ENCODE data around the gene TOR1AIP2. TPM values are rescaled to one million over a fixed set of nuclear protein-coding genes. Genes with fewer than 3 reads are reported as not detected.

Gene TOR1AIP2
- total RNA-seq, 2 donors from 2014 or later: 66.8 to 76.9 TPM

DNA sequence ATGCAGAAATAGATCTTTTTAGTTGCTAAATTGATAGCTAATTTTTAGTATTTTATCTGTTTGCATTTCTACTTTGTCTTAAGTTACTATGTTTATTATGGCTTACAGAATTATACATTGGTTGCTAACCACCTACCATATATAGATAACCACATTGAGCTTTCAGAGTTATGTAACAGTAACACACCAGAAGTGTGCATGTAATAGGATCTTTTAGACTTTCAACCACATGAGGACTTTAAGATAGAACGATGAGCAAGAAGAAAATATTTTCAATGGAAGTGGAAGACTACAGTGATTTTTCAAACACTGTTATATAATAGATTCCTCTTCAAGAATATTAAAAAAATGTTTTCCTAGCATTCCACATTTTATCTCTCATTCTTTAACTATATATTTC is 33.3 kb upstream of the TOR1AIP2 start:
- H3K36me3 ChIP-seq: no peaks in the 10 kb centered on the region
- H3K9me3 ChIP-seq: no peaks in the 10 kb centered on the region
- no peaks in the 10 kb centered on the region for H3K27me3 ChIP-seq
- no peak overlapping the region for H3K9ac ChIP-seq (ENCODE audit: low read depth in 2 of 2, low read length in 2 of 2)
- DNase-seq: no peak
- H3K4me1 ChIP-seq: no peaks in the 10 kb centered on the region
- H3K4me3 ChIP-seq: no peak overlapping the region
- TF ChIP-seq, protein P1, sequence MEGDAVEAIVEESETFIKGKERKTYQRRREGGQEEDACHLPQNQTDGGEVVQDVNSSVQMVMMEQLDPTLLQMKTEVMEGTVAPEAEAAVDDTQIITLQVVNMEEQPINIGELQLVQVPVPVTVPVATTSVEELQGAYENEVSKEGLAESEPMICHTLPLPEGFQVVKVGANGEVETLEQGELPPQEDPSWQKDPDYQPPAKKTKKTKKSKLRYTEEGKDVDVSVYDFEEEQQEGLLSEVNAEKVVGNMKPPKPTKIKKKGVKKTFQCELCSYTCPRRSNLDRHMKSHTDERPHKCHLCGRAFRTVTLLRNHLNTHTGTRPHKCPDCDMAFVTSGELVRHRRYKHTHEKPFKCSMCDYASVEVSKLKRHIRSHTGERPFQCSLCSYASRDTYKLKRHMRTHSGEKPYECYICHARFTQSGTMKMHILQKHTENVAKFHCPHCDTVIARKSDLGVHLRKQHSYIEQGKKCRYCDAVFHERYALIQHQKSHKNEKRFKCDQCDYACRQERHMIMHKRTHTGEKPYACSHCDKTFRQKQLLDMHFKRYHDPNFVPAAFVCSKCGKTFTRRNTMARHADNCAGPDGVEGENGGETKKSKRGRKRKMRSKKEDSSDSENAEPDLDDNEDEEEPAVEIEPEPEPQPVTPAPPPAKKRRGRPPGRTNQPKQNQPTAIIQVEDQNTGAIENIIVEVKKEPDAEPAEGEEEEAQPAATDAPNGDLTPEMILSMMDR (IDR thresholded peaks at IDR 0.05): no peak
- intact Hi-C loops (cut with DNase I): no loop called here
- H3K27ac ChIP-seq: no peak overlapping the region

DNA sequence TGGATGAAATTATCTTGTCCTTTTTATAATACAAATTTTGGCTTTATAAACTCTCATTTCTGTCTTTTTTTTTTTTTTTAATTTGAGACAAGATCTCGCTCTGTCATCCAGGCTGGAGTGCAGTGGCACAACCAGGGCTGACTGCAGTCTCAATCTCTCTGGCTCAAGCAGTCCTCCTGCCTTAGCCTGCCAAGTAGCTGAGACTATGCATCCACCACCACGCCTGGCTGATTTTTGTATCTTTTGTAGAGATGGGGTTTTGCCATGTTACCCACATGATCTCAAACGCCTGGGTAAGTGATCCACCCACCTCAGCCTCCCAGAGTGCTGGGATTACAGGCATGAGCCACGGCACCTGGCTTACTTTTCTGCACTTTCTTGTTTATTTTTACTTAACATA is 12.0 kb upstream of the TOR1AIP2 start:
- Histone ChIP-seq H3K9me3 (no peaks in the 10 kb centered on the region), H3K27me3 (no peaks in the 10 kb centered on the region), H3K36me3 (no peaks in the 10 kb centered on the region), H3K9ac (ENCODE audit: low read depth in 2 of 2, low read length in 2 of 2) (no peak overlapping the region), H3K4me1 (no peaks in the 10 kb centered on the region), H3K27ac (no peak overlapping the region), H3K4me3 (no peak overlapping the region)
- intact Hi-C loops (cut with DNase I): loop anchor here (10.0 kb wide), 1 partner anchor 65 kb away; the partner anchor contains the start of gene CEP350
- DNase-seq: no peak
- TF ChIP-seq, protein P1 (IDR thresholded peaks at IDR 0.05): no peak

DNA sequence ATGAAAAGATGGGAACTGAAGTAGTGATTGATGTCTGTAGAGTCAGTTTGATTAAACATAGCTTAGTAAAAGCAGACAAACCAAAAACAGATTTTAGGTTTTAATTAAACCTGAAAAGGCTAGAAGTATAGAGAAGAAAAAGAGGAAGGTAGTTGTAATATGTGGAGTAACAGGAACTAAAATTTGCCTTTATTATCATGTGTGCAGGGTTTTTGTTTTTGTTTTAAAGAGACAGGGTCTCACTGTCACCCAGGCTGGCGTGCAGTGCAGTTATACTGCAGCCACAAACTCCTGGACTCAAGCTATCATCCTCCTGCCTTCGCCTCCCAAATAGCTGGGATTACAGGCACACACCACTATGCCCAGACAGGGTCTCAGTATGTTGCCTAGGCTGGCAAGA is 10.5 kb upstream of the TOR1AIP2 start:
- Histone ChIP-seq H3K9ac (ENCODE audit: low read depth in 2 of 2, low read length in 2 of 2) (no peak overlapping the region), H3K27me3 (no peaks in the 10 kb centered on the region), H3K4me1 (no peaks in the 10 kb centered on the region), H3K4me3 (no peak overlapping the region), H3K36me3 (no peaks in the 10 kb centered on the region), H3K27ac (no peak overlapping the region), H3K9me3 (no peaks in the 10 kb centered on the region)
- TF ChIP-seq, protein P1 (IDR thresholded peaks at IDR 0.05): no peak
- intact Hi-C loops (cut with DNase I): loop anchor here (10.0 kb wide), 1 partner anchor 67 kb away; the partner anchor contains the start of gene CEP350
- no peak for DNase-seq

DNA sequence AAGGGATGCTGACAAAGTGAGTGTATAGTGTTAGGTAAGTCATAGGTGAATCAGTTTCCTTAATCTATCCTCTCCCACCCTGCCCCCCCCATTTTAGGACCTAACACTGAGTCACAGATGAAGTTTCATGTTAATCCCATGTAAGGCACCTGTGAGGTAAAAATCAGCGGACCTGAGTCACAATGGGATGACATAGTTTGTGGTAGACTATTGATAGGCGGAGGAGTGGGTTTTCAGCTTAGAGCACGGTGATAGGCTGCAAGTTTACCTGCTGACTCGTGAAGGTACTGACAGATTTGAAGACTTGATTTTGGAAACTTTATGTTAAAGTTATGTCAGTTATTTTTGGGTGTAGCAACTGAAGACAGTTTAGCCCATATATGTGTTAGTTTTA is 6.1 kb upstream of the TOR1AIP2 start:
- no peak for DNase-seq
- no peaks in the 10 kb centered on the region for H3K27me3 ChIP-seq
- H3K9me3 ChIP-seq: no peaks in the 10 kb centered on the region
- peak overlapping the region; percentile 82 for H3K4me3 ChIP-seq
- intact Hi-C loops (cut with DNase I): loop anchor here (10.0 kb wide), 1 partner anchor 71 kb away; the partner anchor contains the start of gene CEP350
- H3K4me1 ChIP-seq: no peaks in the 10 kb centered on the region
- peak overlapping the region in 1 of 2 donors; percentile 98 for H3K9ac ChIP-seq (ENCODE audit: low read depth in 2 of 2, low read length in 2 of 2)
- H3K36me3 ChIP-seq: no peaks in the 10 kb centered on the region
- H3K27ac ChIP-seq: peak overlapping the region; percentile 99
- TF ChIP-seq, protein P1 (IDR thresholded peaks at IDR 0.05): no peak

DNA sequence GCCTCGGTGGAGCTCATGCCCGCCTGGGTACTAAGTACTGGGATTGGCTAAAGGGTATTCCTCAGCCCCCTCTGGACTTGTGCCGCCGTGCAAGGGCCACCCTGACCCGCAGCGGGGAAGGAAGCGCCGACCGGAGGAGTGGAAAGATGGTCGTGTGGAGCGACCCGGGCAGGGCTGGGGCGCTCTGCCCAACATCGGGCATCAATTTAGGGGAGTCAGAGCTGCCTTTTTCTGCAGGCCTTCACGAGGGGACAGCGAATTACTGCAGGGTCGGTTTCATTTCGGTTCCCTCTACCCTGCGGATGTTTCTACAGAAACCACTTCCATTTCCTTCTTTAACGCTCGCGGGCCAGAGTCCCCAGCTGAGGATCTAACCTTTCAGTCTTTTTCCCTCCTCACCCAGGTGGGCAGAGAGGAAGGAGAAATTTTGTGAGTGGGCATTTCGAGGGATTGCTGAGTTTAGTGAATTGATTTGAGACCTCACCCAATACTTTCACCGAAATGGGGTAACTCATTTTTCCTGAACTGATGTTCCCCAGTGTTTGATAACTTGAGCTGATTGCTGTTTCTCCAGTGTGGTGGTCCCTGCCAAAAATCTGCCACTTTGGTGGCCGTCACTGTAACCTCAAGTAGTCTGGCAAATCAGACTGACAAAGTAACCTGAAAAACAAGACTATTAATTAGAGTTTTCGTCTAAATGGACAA is 5.6 kb upstream of the TOR1AIP2 start:
- Histone ChIP-seq H3K4me1 (no peaks in the 10 kb centered on the region), H3K9me3 (no peaks in the 10 kb centered on the region), H3K27ac (peak overlapping the region; percentile 99), H3K36me3 (no peaks in the 10 kb centered on the region), H3K9ac (ENCODE audit: low read depth in 2 of 2, low read length in 2 of 2) (peak overlapping the region; percentile 98 to 99), H3K4me3 (peak overlapping the region; percentile 82), H3K27me3 (no peaks in the 10 kb centered on the region)
- no peak for DNase-seq
- TF ChIP-seq, protein P1 (IDR thresholded peaks at IDR 0.05): no peak
- intact Hi-C loops (cut with DNase I): loop anchor here (10.0 kb wide), 1 partner anchor 72 kb away; the partner anchor contains the start of gene CEP350

Measured in colonic mucosa (tissue), 4 donors.